ENCODE results near the gene MLXIP. TPM values are rescaled to one million over a fixed set of nuclear protein-coding genes. Genes with fewer than 3 reads are reported as not detected.
"Not testable (repeated sequence)": the region's sequence is repeated elsewhere in the genome, so short reads cannot be mapped to it uniquely, and the experiment has no call there.

The MLXIP gene
- total RNA-seq, 8 experiments from 2014 or later: 7.5 to 27.5 (median 15.2) TPM

DNA sequence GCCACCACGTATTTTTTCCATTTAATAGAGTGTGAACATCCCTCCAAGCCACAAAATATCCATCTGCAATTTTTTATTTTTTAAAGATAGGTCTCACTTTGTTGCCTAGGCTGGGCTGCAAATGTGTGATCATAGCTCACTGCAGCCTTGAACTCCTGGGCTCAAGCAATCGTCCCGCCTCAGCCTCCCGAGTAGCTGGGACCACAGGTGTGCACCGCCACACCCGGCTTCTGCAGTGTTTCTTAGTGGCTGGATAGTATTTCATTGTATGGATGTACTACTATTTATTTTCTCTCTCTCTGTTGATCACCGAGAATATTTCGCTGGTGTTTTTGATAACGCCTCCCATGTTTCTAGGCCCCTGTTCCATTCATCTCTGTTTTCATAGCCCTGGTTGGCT is 17.5 kb downstream of the MLXIP start:
- Histone ChIP-seq H3K4me3 (no peak overlapping the region), H3K27ac (no peak overlapping the region), H3K4me1 (replicated peaks in 1 of 2) (peaks cover 15 to 30% of the 10 kb centered on the region in 2 donors)
- no peak for ATAC-seq (replicated peaks in 6 of 8)
- WGBS, 10 experiments: 81 to 100% (median 93%) methylated on average over 1 to 7 of the region's 9 CpGs; no CpG with 5 or more reads in 2 of the 10 experiments
- in situ Hi-C loops (cut with MboI; ENCODE audit: low pct_unique_long_range_greater_than_20kb in 2 of 9, low sequenced_read_pairs in 9 of 9, unreplicated experiment in 9 of 9): no loop called here

DNA sequence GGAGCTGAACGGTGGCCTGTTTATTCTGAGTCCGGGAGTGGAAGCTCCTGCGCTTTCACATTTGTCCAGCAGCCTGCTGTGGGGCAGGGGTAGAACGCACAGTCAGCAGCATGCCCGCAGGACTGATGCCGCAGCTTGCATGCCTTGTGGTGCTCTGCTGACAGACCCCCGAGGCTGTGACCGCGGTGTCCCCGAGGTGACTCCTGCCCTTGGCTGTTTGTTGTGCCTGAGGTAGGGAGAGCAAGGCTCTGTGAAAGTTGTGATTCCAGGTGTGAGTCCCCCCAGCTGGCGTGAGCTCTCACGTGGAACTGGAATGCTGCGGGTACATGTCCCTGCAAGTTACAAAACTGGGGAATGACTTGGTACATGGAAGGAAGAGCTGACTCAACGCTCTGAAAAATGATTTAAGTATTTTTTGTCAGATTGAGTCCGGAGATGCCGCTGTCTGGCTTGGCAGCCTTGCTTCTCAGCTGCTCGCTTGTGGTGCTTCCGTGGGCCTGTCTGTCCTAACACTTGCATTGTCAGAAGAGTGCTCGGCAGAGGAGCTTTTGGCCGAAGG is 18.1 kb downstream of the MLXIP start:
- H3K27ac ChIP-seq: peak overlapping the region in 1 of 2 donors; percentile 88
- 65 to 100% (median 93%) methylated on average over 1 to 12 of the region's 20 CpGs; no CpG with 5 or more reads in 1 of the 10 experiments for WGBS, 10 experiments
- ATAC-seq (replicated peaks in 6 of 8): no peak

DNA sequence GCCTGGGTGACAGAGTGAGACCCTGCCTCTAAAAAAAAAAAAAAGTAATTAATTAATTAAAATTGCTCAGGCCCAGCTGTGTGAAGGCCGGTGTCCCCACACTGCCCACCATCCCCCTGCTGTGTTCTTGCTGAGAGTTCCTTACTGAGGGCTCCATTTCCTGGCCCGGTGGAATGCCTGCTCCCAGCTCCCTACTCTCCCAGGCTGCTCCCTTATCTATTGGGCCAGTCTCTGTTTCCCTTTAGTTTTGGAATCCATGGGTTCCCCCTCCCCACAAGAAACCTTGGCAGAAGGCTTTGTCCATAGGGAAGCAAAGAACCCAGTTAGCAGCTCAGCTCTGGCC is 19.0 kb downstream of the MLXIP start:
- H3K4me1 ChIP-seq (replicated peaks in 1 of 2): peaks cover 15 to 30% of the 10 kb centered on the region in 2 donors
- no peak overlapping the region for H3K4me3 ChIP-seq
- ATAC-seq (replicated peaks in 6 of 8): peak in 6 of 8 experiments; percentile 3 to 31 (median 12)
- WGBS, 10 experiments: 0 to 100% (median 60%) methylated on average over 1 to 2 of the region's 2 CpGs; no CpG with 5 or more reads in 3 of the 10 experiments
- in situ Hi-C loops (cut with MboI; ENCODE audit: low pct_unique_long_range_greater_than_20kb in 2 of 9, low sequenced_read_pairs in 9 of 9, unreplicated experiment in 9 of 9): no loop called here
- H3K27ac ChIP-seq: peak overlapping the region; percentile 74 to 88

More for the DNA sequence above, 18.1 kb downstream of the MLXIP start:
- H3K4me1 ChIP-seq (replicated peaks in 1 of 2): peaks cover 15 to 30% of the 10 kb centered on the region in 2 donors
- in situ Hi-C loops (cut with MboI; ENCODE audit: low pct_unique_long_range_greater_than_20kb in 2 of 9, low sequenced_read_pairs in 9 of 9, unreplicated experiment in 9 of 9): no loop called here
- no peak overlapping the region for H3K4me3 ChIP-seq

DNA sequence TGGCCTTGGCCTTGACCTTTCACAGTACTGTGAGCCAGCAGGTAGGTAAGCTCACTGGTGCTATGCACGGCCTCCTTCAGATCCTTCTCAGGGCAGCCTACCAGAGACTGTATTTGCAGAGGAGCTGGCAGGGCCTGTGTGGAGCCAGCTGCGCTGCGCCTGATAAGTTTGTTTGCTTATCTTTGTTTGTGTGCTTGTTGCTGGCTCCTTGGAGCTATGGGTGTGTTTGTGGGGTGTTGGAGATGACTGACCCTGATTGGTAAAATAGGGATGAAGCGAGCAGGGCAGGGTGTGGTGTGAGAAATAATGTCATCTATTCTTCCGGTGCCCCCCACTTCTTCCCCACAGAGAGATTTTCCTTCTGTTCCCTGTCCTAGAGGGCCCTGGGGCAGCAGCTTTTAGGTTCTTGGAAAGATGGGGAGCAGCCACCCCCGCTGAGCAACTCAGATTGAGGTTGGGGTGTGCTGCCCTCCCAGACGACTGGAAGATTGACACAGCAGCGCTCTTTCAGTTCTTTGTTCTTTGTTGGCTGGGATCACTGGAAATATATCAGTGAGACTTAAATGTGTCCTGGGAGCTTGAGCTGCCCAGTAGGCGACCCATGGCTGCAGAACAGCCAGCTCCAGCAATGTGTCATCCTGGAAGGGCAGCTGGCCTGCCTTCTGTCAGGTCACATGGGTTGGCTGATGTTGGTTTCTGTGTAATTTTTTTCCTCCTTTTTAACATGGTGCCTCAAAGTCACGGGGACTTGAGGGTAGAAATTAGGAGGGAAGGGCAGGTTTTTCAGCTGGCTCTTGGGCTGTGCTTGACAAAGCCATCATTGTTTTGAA is 19.6 kb downstream of the MLXIP start:
- in situ Hi-C loops (cut with MboI; ENCODE audit: low pct_unique_long_range_greater_than_20kb in 2 of 9, low sequenced_read_pairs in 9 of 9, unreplicated experiment in 9 of 9): no loop called here
- 21 to 83% (median 40%) methylated on average over 1 to 7 of the region's 10 CpGs; no CpG with 5 or more reads in 3 of the 10 experiments for WGBS, 10 experiments
- Histone ChIP-seq H3K4me3 (no peak overlapping the region), H3K27ac (peak overlapping the region; percentile 74 to 88), H3K4me1 (replicated peaks in 1 of 2) (peaks cover 15 to 30% of the 10 kb centered on the region in 2 donors)
- ATAC-seq (replicated peaks in 6 of 8): peak; percentile 58 to 96 (median 94)

DNA sequence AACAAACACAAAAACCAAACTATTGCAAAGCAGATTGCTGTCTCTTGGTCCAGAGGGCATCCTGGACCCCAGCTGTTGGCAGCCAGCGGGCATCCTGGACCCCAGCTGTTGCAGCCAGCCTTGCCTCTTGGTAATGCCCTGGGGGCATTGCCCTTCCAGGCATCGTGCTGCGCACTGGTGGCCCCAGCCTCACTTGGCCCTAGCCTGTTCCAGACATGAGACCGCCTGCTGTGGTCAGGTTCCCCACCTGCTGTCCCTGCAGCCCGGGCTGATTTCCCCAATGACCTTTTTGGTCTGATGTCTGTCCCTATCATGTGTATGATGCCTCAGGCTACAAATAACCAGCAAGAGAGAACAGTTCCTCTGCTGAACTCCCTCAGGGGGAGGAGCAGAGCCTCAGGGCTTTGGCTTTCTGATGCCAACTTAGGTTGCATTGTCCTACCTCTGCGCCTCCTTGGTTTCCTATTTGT is 20.8 kb downstream of the MLXIP start:
- H3K27ac ChIP-seq: peak overlapping the region in 1 of 2 donors; percentile 74
- H3K4me3 ChIP-seq: no peak overlapping the region
- in situ Hi-C loops (cut with MboI; ENCODE audit: low pct_unique_long_range_greater_than_20kb in 2 of 9, low sequenced_read_pairs in 9 of 9, unreplicated experiment in 9 of 9): no loop called here
- peaks cover 23 to 30% of the 10 kb centered on the region in 2 donors for H3K4me1 ChIP-seq (replicated peaks in 1 of 2)
- ATAC-seq (replicated peaks in 6 of 8): no peak
- 60 to 100% (median 95%) methylated on average over 1 to 4 of the region's 6 CpGs; no CpG with 5 or more reads in 1 of the 10 experiments for WGBS, 10 experiments

DNA sequence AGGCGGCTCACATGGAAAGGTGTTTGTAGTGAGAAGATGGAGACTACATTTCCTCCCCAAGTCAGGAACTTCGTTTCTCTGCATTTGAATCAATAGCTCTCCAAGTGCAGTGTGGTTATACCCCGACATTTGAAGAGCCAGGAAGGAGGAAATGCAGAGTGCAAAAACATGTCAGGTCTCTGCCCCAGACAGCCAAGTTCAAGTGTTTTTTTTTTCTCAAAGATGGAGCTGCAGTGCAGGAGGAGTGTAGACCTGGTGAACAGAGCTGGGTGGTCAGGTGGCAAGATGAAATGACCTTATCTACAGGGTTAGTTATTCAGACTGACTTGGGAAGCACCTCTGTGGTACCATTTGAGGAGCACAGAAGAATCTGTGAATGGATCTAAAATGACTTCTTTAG is 21.3 kb downstream of the MLXIP start:
- no peak overlapping the region for H3K4me3 ChIP-seq
- in situ Hi-C loops (cut with MboI; ENCODE audit: low pct_unique_long_range_greater_than_20kb in 2 of 9, low sequenced_read_pairs in 9 of 9, unreplicated experiment in 9 of 9): no loop called here
- peak overlapping the region in 1 of 2 donors; percentile 25 for H3K27ac ChIP-seq
- no peak for ATAC-seq (replicated peaks in 6 of 8)
- WGBS, 10 experiments: 20 to 100% (median 70%) methylated on average over 1 to 3 of the region's 3 CpGs; no CpG with 5 or more reads in 2 of the 10 experiments
- peaks cover 26 to 30% of the 10 kb centered on the region in 2 donors for H3K4me1 ChIP-seq (replicated peaks in 1 of 2)

DNA sequence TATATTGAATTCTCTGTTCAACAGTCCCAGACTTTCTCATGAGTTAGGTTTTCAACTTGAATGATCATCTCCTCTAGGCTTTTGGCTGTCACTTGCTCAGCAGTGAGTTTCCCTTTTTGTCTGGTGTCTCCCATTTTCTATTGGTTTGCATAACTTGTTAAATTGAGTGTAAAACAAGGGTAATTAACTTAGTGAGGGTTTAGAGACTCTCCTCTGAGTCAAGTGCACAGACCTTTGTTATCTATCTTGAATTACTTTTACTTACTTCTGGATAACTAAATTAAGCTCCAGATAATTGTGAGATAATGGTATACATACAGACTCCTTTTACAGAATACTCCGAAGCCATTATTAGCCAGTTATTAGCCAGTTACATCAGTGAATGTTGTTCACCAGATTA is 22.0 kb downstream of the MLXIP start:
- in situ Hi-C loops (cut with MboI; ENCODE audit: low pct_unique_long_range_greater_than_20kb in 2 of 9, low sequenced_read_pairs in 9 of 9, unreplicated experiment in 9 of 9): no loop called here
- H3K4me3 ChIP-seq: no peak overlapping the region
- no peak overlapping the region for H3K27ac ChIP-seq
- peaks cover 26 to 30% of the 10 kb centered on the region in 2 donors for H3K4me1 ChIP-seq (replicated peaks in 1 of 2)
- 67 to 100% (median 100%) methylated on average over 1 of the region's 1 CpG; no CpG with 5 or more reads in 1 of the 10 experiments for WGBS, 10 experiments
- ATAC-seq (replicated peaks in 6 of 8): no peak

DNA sequence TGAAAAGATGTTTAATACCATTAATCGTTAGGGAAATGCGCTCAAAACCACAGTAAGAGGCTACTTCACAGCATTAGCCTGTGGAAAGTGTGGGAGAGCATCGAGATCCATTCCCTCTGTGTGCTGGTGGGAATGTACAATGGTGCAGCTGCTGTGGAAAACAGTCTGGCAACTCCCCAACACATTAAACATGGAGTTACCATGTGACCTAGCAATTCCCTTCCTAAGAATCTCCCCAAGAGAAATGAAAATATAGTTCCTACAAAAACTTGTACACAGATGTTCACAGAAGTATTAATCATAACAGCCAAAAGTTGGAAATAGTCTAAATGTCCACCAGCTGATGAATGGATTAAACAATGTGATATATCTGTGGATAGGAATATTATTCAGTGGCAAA is 23.8 kb downstream of the MLXIP start:
- no peak overlapping the region for H3K27ac ChIP-seq
- H3K4me1 ChIP-seq (replicated peaks in 1 of 2): peaks cover 26 to 28% of the 10 kb centered on the region in 2 donors
- ATAC-seq (replicated peaks in 6 of 8): no peak
- in situ Hi-C loops (cut with MboI; ENCODE audit: low pct_unique_long_range_greater_than_20kb in 2 of 9, low sequenced_read_pairs in 9 of 9, unreplicated experiment in 9 of 9): no loop called here
- WGBS, 10 experiments: 53 to 100% (median 94%) methylated on average over 1 to 3 of the region's 3 CpGs; no CpG with 5 or more reads in 1 of the 10 experiments
- no peak overlapping the region for H3K4me3 ChIP-seq

DNA sequence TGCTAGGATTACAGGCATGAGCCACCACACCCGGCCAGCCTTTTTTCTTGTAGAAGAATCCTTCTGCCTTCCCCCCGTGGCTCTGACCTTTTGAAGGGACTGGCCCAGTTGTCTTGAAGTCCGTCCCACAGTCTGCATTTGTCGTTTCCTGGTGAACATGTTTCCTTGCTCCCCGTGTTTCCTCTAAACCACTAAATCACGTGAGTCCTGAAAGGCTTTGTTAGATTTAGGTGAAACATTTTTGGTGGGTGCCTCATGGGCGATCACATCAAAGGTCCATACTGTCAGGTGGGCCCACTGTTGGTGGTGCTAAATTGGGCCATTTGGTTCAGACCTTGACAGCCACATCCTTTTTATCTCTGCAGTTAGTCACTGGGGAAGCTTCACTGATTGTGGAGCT is 26.3 kb downstream of the MLXIP start:
- in situ Hi-C loops (cut with MboI; ENCODE audit: low pct_unique_long_range_greater_than_20kb in 2 of 9, low sequenced_read_pairs in 9 of 9, unreplicated experiment in 9 of 9): no loop called here
- WGBS, 10 experiments: 78 to 100% (median 95%) methylated on average over 1 to 6 of the region's 7 CpGs; no CpG with 5 or more reads in 4 of the 10 experiments
- no peak for ATAC-seq (replicated peaks in 6 of 8)

DNA sequence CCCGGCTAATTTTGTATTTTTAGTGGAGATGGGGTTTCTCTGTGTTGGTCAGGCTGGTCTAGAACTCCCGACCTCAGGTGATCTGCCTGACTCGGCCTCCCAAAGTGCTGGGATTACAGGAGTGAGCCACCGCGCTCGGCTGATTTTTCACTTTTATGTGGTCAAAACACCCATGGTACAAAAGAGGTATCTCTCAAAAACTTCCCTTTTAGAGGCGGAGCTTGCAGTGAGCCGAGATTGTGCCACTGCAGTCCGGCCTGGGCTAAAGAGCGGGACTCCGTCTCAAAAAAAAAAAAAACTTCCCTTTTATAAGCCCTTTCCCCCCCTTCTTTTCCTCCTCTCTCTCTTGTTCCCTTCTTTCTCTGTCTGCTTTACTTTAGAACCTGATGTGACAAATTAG is 26.9 kb downstream of the MLXIP start:
- H3K4me3 ChIP-seq; ATAC-seq (replicated peaks in 6 of 8); H3K27ac ChIP-seq; in situ Hi-C loops (cut with MboI; ENCODE audit: low pct_unique_long_range_greater_than_20kb in 2 of 9, low sequenced_read_pairs in 9 of 9, unreplicated experiment in 9 of 9): not testable (repeated sequence)
- H3K4me1 ChIP-seq (replicated peaks in 1 of 2): peaks cover 0 to 11% of the 10 kb centered on the region in 2 donors
- 78 to 98% (median 90%) methylated on average over 2 to 8 of the region's 11 CpGs for WGBS, 10 experiments

More for the DNA sequence above, 26.3 kb downstream of the MLXIP start:
- Histone ChIP-seq H3K27ac (no peak overlapping the region), H3K4me3 (no peak overlapping the region), H3K4me1 (replicated peaks in 1 of 2) (peaks cover 3 to 11% of the 10 kb centered on the region in 2 donors)

DNA sequence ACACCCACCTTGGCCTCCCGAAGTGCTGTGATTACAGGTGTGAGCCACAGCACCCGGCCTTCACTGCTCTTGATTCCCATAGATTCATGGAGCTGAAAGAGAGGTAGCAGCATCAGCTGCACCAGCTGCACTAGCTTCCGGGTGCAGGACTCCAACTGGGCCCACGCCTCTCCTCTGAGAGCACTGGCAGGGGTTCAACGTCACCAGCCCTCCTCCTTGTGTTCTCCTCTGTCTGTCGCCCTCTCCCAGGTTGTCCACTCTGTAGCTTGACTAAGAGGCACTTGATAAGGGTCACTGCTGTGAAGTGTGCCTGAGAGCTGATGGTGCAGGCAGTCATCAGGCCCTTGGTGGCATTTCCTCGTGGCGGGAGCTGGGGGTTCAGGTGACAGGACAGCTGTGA is 28.3 kb downstream of the MLXIP start:
- in situ Hi-C loops (cut with MboI; ENCODE audit: low pct_unique_long_range_greater_than_20kb in 2 of 9, low sequenced_read_pairs in 9 of 9, unreplicated experiment in 9 of 9): no loop called here

DNA sequence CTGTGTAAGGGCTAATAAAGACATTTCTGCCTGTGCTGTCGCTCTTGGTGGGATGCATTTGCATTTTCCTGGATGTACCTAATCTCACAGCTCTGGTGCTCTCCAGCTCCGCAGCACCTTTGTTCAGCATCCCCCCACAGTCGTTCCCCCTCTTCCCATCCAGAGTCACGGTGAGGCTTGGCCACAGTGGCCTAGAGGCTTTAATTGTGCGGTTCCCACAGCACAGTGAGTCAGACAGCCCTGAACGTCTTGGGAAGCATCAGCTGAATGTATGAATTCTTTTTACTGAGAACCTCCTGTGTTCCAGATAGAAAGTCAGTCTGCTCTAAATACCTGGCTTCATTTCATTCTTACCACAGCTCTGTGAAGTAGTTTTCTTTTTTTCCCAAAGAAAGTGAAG is 28.7 kb downstream of the MLXIP start:
- ATAC-seq (replicated peaks in 6 of 8): peak in 3 of 8 experiments; percentile 26 to 44 (median 40)
- no peak overlapping the region for H3K4me3 ChIP-seq
- H3K4me1 ChIP-seq (replicated peaks in 1 of 2): peaks cover 0 to 11% of the 10 kb centered on the region in 2 donors
- in situ Hi-C loops (cut with MboI; ENCODE audit: low pct_unique_long_range_greater_than_20kb in 2 of 9, low sequenced_read_pairs in 9 of 9, unreplicated experiment in 9 of 9): no loop called here
- 68 to 100% (median 81%) methylated on average over 1 to 3 of the region's 6 CpGs; no CpG with 5 or more reads in 4 of the 10 experiments for WGBS, 10 experiments
- no peak overlapping the region for H3K27ac ChIP-seq

More for the DNA sequence above, 28.3 kb downstream of the MLXIP start:
- no peak overlapping the region for H3K4me3 ChIP-seq
- H3K4me1 ChIP-seq (replicated peaks in 1 of 2): peaks cover 0 to 11% of the 10 kb centered on the region in 2 donors
- no peak overlapping the region for H3K27ac ChIP-seq
- ATAC-seq (replicated peaks in 6 of 8): peak in 2 of 8 experiments; percentile 28 to 75
- 30 to 100% (median 89%) methylated on average over 1 to 5 of the region's 8 CpGs; no CpG with 5 or more reads in 4 of the 10 experiments for WGBS, 10 experiments

DNA sequence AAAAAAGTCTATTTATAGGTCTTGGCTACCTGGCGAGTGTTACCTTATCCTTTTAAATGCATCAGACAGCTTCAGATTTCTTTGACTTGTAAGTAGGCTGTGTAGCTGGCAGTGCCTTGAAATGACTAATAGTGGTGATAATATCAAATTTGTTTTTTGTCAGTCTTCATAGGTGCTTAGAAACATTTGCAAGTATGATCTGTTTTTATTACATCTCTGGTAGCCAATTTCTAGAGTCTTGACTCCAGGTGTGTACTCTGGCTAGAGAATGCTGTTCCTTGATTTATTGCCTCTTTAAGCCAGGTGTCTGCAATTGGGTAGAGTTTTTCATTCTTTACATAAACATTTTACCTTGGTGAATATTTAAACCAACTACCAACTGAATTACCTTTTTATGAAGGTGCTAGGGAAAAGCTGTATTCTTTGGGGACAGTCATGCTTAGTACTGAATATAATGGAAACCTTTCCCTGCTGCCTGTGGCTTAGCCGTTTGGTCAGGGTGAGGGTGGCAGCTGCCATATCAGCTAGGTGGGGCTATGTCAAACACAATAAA is 32.6 kb downstream of the MLXIP start:
- in situ Hi-C loops (cut with MboI; ENCODE audit: low pct_unique_long_range_greater_than_20kb in 2 of 9, low sequenced_read_pairs in 9 of 9, unreplicated experiment in 9 of 9): no loop called here
- H3K4me3 ChIP-seq: no peak overlapping the region
- no peak for ATAC-seq (replicated peaks in 6 of 8)
- WGBS, 10 experiments: 20 to 100% (median 75%) methylated on average over 1 to 2 of the region's 2 CpGs; no CpG with 5 or more reads in 3 of the 10 experiments
- H3K27ac ChIP-seq: no peak overlapping the region
- no peaks in the 10 kb centered on the region for H3K4me1 ChIP-seq (replicated peaks in 1 of 2)

Data from motor neuron (in vitro differentiated cells).